Sigmoid colon (tissue), 7 donors: ENCODE measurements around the gene SYNPO2. TPM values are rescaled to one million over a fixed set of nuclear protein-coding genes. Genes with fewer than 3 reads are reported as not detected.
"Not testable (repeated sequence)": the region's sequence is repeated elsewhere in the genome, so short reads cannot be mapped to it uniquely, and the experiment has no call there.

Experiments used
- DNase-seq: peaks from one replicate; pipeline ENCODE4 v3.0.0-alpha.2; 2019
- H3K27ac ChIP-seq, 4 donors: fragments of 200-600 bp; sonication (generic); one replicate each; pipeline ENCODE4 v1.5.1; 2016 to 2019; ENCODE audit warnings: mild to moderate bottlenecking in 1 of 4
- H3K27me3 ChIP-seq, 3 donors: fragments of 200-600 bp; sonication (generic); one replicate each; pipeline ENCODE4 v1.5.1; 2019; ENCODE audit warnings: mild to moderate bottlenecking in 1 of 3
- H3K36me3 ChIP-seq, 4 donors: fragments of 200-600 bp; sonication (generic); one replicate each; pipeline ENCODE4 v1.5.1; 2016 to 2019
- H3K4me1 ChIP-seq, 4 donors: fragments of 200-600 bp; sonication (generic); one replicate each; pipeline ENCODE4 v1.5.1; 2017 to 2019
- H3K4me3 ChIP-seq, 4 donors: fragments of 200-600 bp; sonication (generic); one replicate each; pipeline ENCODE4 v1.5.1; 2017 to 2019; ENCODE audit warnings: mild to moderate bottlenecking in 2 of 4, moderate library complexity in 1 of 4
- H3K9me3 ChIP-seq, 4 donors: fragments of 200-600 bp in 3 of 4; sonication (generic) in 3 of 4; one replicate each; pipeline versions ENCODE4 v1.5.1 to v1.6.1; 2013 to 2019
- EP300 ChIP-seq, 4 donors: sonication (generic); formaldehyde crosslinking; IDR thresholded peaks; one replicate each; pipeline ENCODE4 v1.6.1; 2017; ENCODE audit warnings: antibody characterized with exemption in 4 of 4
- POLR2A ChIP-seq, 2 donors: fragments of 450-650 bp; IDR thresholded peaks; one replicate each; pipeline ENCODE4 v1.6.1; 2016; ENCODE audit warnings: antibody characterized with exemption in 2 of 2, mild to moderate bottlenecking in 2 of 2, moderate library complexity in 2 of 2
- POLR2AphosphoS5 ChIP-seq, 4 donors: sonication (generic); formaldehyde crosslinking; IDR thresholded peaks; one replicate each; pipeline ENCODE4 v1.6.1; 2017; ENCODE audit warnings: antibody characterized with exemption in 4 of 4
- WGBS, 2 donors: extraction: QIAGEN DNeasy Blood & Tissue Kit; methylation state at CpG; one replicate each; pipeline ENCODE4 v1.1.7; 2013; 5-methylcytosine and 5-hydroxymethylcytosine counted together
- intact Hi-C: fragments of 100-400 bp; cut with DNase I; formaldehyde crosslinking; loops from one replicate; pipeline ENCODE4 v1.15.1; 2023
- polyA plus RNA-seq, 3 donors: library from polyadenylated mRNA; stranded (reverse); fragments of 200-250 nt; gene quantifications; one replicate each; pipeline ENCODE4 v1.2.3, GENCODE V29; 2013
- total RNA-seq, 4 donors: library from RNA; depleted of rRNA; stranded (reverse); fragments of >200 nt; gene quantifications; one replicate each; pipeline ENCODE4 v1.1.0, GENCODE V29; 2016
- TF ChIP-seq, protein P1 (sequence below), 4 experiments: fragments of 450-650 bp in 3 of 4; fragments of 200-600 bp in 1 of 4; IDR thresholded peaks; one replicate each; pipeline ENCODE4 v1.5.1; 2016 to 2019; ENCODE audit warnings: antibody characterized with exemption in 4 of 4, mild to moderate bottlenecking in 3 of 4, moderate library complexity in 2 of 4
- donor health status: healthy with polysubstance abuse.
- donor health status: Bipolar disorder and iron deficiency.
- donor health status: healthy.

SYNPO2 gene
- total and polyA plus RNA-seq, 7 donors: 2.1 to 1,591 (median 611) TPM

DNA sequence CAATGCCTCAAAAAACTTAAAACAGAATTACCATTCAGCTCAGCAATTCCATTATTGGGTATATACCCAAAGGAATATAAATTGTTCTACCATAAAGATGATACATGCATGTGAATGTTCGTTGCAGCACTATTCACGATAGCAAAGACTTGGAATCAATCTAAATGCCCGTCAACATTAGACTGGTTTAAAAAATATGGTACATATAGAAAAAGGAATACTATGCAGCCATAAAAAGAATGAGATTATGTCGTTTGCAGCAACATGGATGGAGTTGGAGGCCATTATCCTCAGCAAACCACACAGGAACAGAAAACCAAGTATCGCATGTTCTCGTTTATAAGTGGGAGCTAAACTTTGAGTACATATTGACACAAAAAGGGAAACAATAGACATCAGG is 10.9 kb upstream of the SYNPO2 start:
- no peak for TF ChIP-seq POLR2A (IDR thresholded peaks at IDR 0.05)
- TF ChIP-seq EP300 (IDR thresholded peaks at IDR 0.05): no peak
- intact Hi-C loops: no loop called here
- WGBS, 2 donors: 91 to 92% methylated on average over 6 of the region's 6 CpGs
- DNase-seq: no peak
- H3K4me1 ChIP-seq: no peaks in the 10 kb centered on the region
- no peaks in the 10 kb centered on the region for H3K9me3 ChIP-seq
- no peaks in the 10 kb centered on the region for H3K27me3 ChIP-seq
- no peaks in the 10 kb centered on the region for H3K36me3 ChIP-seq
- H3K4me3 ChIP-seq: no peak overlapping the region
- H3K27ac ChIP-seq: no peak overlapping the region

DNA sequence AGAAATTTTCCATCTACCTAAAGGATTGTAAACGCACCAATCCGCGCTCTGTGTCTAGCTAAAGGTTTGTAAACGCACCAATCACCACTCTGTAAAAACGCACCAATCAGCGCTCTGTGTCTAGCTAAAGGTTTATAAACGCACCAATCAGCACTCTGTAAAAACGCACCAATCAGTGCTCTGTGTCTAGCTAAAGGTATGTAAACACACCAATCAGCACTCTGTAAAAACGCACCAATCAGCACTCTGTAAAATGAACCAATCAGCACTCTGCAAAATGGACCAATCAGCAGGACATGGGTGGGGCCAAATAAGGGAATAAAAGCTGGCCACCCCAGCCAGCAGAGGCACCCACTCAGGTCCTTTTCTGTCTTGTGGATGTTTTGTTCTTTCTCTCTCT is 10.1 kb upstream of the SYNPO2 start:
- H3K4me3 ChIP-seq, H3K27me3 ChIP-seq, H3K27ac ChIP-seq, intact Hi-C loops, H3K4me1 ChIP-seq, H3K9me3 ChIP-seq, DNase-seq, H3K36me3 ChIP-seq: not testable (repeated sequence)
- WGBS, 2 donors: 97% methylated on average over 9 of the region's 9 CpGs

DNA sequence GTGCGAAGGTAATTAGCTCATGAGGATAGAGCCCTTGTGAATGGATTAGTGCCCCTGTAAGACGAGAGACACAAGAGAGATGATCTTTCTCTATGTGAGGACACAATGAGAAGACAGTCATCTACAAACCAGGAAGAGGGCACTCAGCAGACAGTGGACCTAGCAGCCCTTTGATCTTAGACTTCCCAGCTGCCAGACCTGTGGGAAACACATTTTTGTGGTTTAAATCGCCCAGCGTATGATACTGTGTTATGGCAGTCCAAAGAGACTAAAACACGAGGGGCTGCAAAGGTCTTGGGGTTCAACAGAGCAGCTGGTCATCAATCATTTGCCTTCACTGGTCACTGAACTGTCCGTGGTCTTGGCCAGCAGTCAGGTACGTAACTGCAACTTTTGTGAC is 9.2 kb upstream of the SYNPO2 start:
- no peaks in the 10 kb centered on the region for H3K36me3 ChIP-seq
- H3K4me3 ChIP-seq: no peak overlapping the region
- DNase-seq: no peak
- H3K9me3 ChIP-seq: no peaks in the 10 kb centered on the region
- no peaks in the 10 kb centered on the region for H3K27me3 ChIP-seq
- 86 to 89% methylated on average over 7 of the region's 7 CpGs for WGBS, 2 donors
- no peak for TF ChIP-seq EP300 (IDR thresholded peaks at IDR 0.05)
- no peak for TF ChIP-seq POLR2A (IDR thresholded peaks at IDR 0.05)
- TF ChIP-seq POLR2AphosphoS5 (IDR thresholded peaks at IDR 0.05): no peak
- TF ChIP-seq, protein P1, sequence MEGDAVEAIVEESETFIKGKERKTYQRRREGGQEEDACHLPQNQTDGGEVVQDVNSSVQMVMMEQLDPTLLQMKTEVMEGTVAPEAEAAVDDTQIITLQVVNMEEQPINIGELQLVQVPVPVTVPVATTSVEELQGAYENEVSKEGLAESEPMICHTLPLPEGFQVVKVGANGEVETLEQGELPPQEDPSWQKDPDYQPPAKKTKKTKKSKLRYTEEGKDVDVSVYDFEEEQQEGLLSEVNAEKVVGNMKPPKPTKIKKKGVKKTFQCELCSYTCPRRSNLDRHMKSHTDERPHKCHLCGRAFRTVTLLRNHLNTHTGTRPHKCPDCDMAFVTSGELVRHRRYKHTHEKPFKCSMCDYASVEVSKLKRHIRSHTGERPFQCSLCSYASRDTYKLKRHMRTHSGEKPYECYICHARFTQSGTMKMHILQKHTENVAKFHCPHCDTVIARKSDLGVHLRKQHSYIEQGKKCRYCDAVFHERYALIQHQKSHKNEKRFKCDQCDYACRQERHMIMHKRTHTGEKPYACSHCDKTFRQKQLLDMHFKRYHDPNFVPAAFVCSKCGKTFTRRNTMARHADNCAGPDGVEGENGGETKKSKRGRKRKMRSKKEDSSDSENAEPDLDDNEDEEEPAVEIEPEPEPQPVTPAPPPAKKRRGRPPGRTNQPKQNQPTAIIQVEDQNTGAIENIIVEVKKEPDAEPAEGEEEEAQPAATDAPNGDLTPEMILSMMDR (IDR thresholded peaks at IDR 0.05): no peak
- no peaks in the 10 kb centered on the region for H3K4me1 ChIP-seq
- no peak overlapping the region for H3K27ac ChIP-seq
- intact Hi-C loops: no loop called here

DNA sequence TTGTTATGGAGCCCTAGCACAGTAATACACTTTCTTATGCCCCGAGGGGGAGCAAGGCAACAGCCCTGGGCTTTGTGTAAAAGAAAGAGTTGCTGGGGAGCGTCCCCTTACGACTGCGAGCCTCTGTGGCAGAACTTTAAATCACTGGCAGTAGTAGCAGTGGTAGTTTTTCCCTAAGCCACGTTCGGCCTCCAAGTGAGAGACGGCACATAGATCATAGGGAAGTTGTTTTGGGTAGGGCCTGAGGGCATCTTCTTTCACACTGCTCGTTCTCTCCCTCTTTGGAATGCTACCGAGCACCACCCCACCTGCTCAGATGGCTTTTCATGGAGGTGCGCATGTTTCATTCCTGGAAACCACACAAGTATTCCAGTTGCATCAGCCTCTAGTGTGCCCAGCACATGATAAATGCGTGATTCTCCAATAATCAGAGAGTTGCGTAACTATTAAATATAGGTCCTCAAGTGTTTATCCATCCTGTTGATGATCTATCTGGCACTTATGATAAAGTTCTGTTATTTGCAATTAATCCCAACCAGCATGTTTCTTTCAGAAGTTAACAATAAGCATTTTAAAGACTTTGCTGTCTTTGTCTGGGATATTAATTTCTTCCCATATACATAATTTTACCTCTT is 7.0 kb upstream of the SYNPO2 start:
- H3K4me3 ChIP-seq: no peak overlapping the region
- no peaks in the 10 kb centered on the region for H3K4me1 ChIP-seq
- TF ChIP-seq, protein P1 (IDR thresholded peaks at IDR 0.05): no peak
- TF ChIP-seq EP300 (IDR thresholded peaks at IDR 0.05) (no peak), POLR2AphosphoS5 (IDR thresholded peaks at IDR 0.05) (no peak), POLR2A (IDR thresholded peaks at IDR 0.05) (no peak)
- H3K27ac ChIP-seq: no peak overlapping the region
- intact Hi-C loops: loop anchor here (10.0 kb wide), 1 partner anchor 413 kb away; no protein-coding TSS in a partner anchor
- WGBS, 2 donors: 89% methylated on average over 12 of the region's 12 CpGs
- no peaks in the 10 kb centered on the region for H3K27me3 ChIP-seq
- H3K36me3 ChIP-seq: no peaks in the 10 kb centered on the region
- DNase-seq: no peak
- no peaks in the 10 kb centered on the region for H3K9me3 ChIP-seq

DNA sequence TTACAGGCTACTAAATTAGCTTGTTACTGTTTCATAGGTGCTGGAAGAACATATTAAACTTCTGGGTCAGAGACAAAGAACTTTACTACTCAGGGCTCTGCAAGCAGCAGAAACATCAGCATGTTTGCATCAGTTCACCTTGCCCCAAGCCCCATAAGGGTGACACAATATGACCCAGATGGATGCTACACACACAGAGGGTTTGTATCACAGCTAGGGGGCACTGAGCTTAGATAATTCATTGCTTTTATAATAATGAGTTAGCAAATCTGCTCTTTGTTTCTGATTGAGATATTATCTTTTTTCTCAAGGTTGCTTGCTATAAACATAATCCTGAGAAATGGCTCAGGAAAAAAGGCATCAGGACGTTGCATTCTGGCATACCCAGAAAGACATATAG is 4.8 kb upstream of the SYNPO2 start:
- Histone ChIP-seq H3K4me1 (peaks cover 0 to 4% (median 2%) of the 10 kb centered on the region in 4 donors), H3K27ac (no peak overlapping the region), H3K36me3 (no peaks in the 10 kb centered on the region), H3K4me3 (no peak overlapping the region), H3K27me3 (no peaks in the 10 kb centered on the region), H3K9me3 (no peaks in the 10 kb centered on the region)
- DNase-seq: no peak
- intact Hi-C loops: loop anchor here (10.0 kb wide), 1 partner anchor 411 kb away; no protein-coding TSS in a partner anchor
- TF ChIP-seq POLR2AphosphoS5 (IDR thresholded peaks at IDR 0.05) (no peak), POLR2A (IDR thresholded peaks at IDR 0.05) (no peak), EP300 (IDR thresholded peaks at IDR 0.05) (no peak)
- TF ChIP-seq, protein P1 (IDR thresholded peaks at IDR 0.05): no peak
- WGBS, 2 donors: 76 to 77% methylated on average over 1 of the region's 1 CpG

DNA sequence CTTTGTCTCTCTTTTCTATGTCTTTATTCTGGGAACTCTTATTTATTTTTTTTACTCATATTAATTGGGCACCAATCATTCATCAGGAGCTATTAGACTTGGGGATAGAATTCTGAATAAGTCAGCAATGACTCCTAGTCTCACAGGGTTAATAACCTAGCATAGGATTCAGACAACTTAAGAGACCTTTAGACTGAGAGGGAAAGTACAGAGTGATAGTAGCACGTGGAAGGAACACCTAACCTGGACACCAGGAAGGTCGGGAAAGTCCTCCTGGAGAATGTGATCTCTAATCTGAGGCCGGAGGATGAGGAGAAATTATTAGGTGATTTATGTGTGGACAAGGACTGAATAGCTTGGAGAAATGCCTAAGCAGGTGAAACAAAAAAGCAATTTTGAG is 3.9 kb upstream of the SYNPO2 start:
- Histone ChIP-seq H3K4me3 (no peak overlapping the region), H3K27me3 (no peaks in the 10 kb centered on the region), H3K9me3 (no peaks in the 10 kb centered on the region), H3K4me1 (peaks cover 0 to 4% (median 2%) of the 10 kb centered on the region in 4 donors), H3K36me3 (no peaks in the 10 kb centered on the region), H3K27ac (no peak overlapping the region)
- intact Hi-C loops: loop anchor here (5.0 to 10.0 kb wide), 2 partner anchors 47 to 410 kb away; partner anchors contain the start of gene SEC24D
- 68 to 84% methylated on average over 3 of the region's 3 CpGs for WGBS, 2 donors
- no peak for DNase-seq
- TF ChIP-seq POLR2A (IDR thresholded peaks at IDR 0.05): no peak
- TF ChIP-seq, protein P1 (IDR thresholded peaks at IDR 0.05): no peak
- TF ChIP-seq EP300 (IDR thresholded peaks at IDR 0.05): no peak
- no peak for TF ChIP-seq POLR2AphosphoS5 (IDR thresholded peaks at IDR 0.05)
